CD4-positive, CD25-positive, alpha-beta regulatory T cell (primary cell): ENCODE data around the gene TH. TPM values are rescaled to one million over a fixed set of nuclear protein-coding genes. Genes with fewer than 3 reads are reported as not detected.

Source experiments
- ATAC-seq, 2 donors: fragments of 150-1000 bp; cut with Tn5 transposase; one replicate each; pipeline ENCODE4 v1.10.0; 2021; ENCODE audit warnings: low read depth in 2 of 2, moderate number of reproducible peaks in 2 of 2, moderate library complexity in 1 of 2
- DNase-seq, 3 donors: peaks; one replicate each; pipeline versions ENCODE4 v3.0.0 to v3.0.0-alpha.2; 2012 to 2022; ENCODE audit warnings: mixed read lengths in 1 of 3
- H3K27ac ChIP-seq: one replicate; pipeline ENCODE4 v1.7.0; 2013; ENCODE audit warnings: mild to moderate bottlenecking, low read length; ENCODE audit not compliant: insufficient read depth, poor library complexity, severe bottlenecking
- H3K27me3 ChIP-seq: one replicate; pipeline ENCODE4 v1.7.0; 2013; ENCODE audit warnings: low read length; ENCODE audit not compliant: control insufficient read depth, insufficient read depth
- H3K36me3 ChIP-seq: one replicate; pipeline ENCODE4 v1.7.0; 2013; ENCODE audit warnings: mild to moderate bottlenecking, low read length, moderate library complexity; ENCODE audit not compliant: control insufficient read depth, insufficient read depth
- H3K4me1 ChIP-seq: 2 replicates; pipeline ENCODE4 v1.7.0; 2013; ENCODE audit warnings: mild to moderate bottlenecking, low read length; ENCODE audit not compliant: insufficient read depth, control insufficient read depth, poor library complexity, severe bottlenecking
- H3K4me3 ChIP-seq: one replicate; pipeline ENCODE4 v1.7.0; 2013; ENCODE audit warnings: low read depth, mild to moderate bottlenecking, low read length, moderate library complexity
- H3K9me3 ChIP-seq, 2 experiments: 1 replicate in 1 of 2; 2 replicates in 1 of 2; pipeline ENCODE4 v1.7.0; 2013; ENCODE audit warnings: low read length in 2 of 2, mild to moderate bottlenecking in 1 of 2, moderate library complexity in 1 of 2; ENCODE audit not compliant: control insufficient read depth in 2 of 2
- H3K27ac Mint-ChIP-seq, 3 donors: one replicate each; pipeline ENCODE4 v1.8.0; 2020 to 2022; ENCODE audit warnings: mild to moderate bottlenecking in 3 of 3, mixed read lengths in 3 of 3, moderate library complexity in 2 of 3
- H3K27me3 Mint-ChIP-seq: one replicate; pipeline ENCODE4 v1.8.0; 2022; ENCODE audit warnings: mild to moderate bottlenecking, mixed read lengths
- H3K36me3 Mint-ChIP-seq: one replicate; pipeline ENCODE4 v1.8.0; 2020; ENCODE audit warnings: mixed read lengths
- H3K4me1 Mint-ChIP-seq, 4 donors: one replicate each; pipeline ENCODE4 v1.8.0; 2020 to 2022; ENCODE audit warnings: mixed read lengths in 4 of 4, mild to moderate bottlenecking in 1 of 4
- H3K4me3 Mint-ChIP-seq, 4 donors: one replicate each; pipeline ENCODE4 v1.8.0; 2020 to 2022; ENCODE audit warnings: mild to moderate bottlenecking in 4 of 4, mixed read lengths in 4 of 4, moderate library complexity in 3 of 4
- H3K9me3 Mint-ChIP-seq, 7 donors: one replicate each; pipeline ENCODE4 v1.8.0; 2020 to 2022; ENCODE audit warnings: mixed read lengths in 7 of 7, mild to moderate bottlenecking in 3 of 7, moderate library complexity in 2 of 7
- polyA plus RNA-seq, 4 donors: library from polyadenylated mRNA; unstranded; fragments of 300-500 nt; fragmentation: Illumina TruSeq; gene quantifications; one replicate each; pipeline ENCODE4 v1.2.3, GENCODE V29; 2021
- total RNA-seq: library from RNA; stranded (reverse); gene quantifications from one replicate; pipeline ENCODE4 v1.2.3, GENCODE V29; 2022

Gene TH
- total and polyA plus RNA-seq, 5 donors from 2014 or later: not detected

DNA sequence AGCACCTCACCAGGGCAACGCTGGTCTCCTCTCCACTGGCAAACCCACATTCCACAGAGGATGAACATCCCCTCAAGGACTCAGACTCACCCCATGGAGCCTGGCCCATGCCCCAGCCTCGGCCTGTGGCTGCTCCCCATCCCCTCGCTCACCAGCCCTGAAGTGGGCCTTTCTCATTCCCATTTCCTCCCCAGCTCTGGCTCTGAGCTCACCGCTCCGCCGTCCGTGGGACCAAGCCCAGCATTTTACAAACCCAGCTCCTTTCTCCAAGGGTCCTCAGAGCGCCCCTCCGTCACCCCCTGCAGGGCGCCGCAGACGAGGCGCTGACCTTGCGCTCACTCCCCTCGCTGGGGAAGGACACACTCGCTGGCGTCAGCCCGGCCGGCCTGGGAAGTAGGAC, 25.6 kb downstream of the TH start:
- H3K27ac Mint-ChIP-seq: no peak overlapping the region
- H3K9me3 Mint-ChIP-seq: no peaks in the 10 kb centered on the region
- DNase-seq (no peak), ATAC-seq (no peak)
- Histone ChIP-seq H3K27me3 (peaks cover 8% of the 10 kb centered on the region), H3K27ac (no peak overlapping the region), H3K9me3 (no peaks in the 10 kb centered on the region), H3K36me3 (no peaks in the 10 kb centered on the region), H3K4me3 (no peak overlapping the region), H3K4me1 (no peaks in the 10 kb centered on the region)
- H3K36me3 Mint-ChIP-seq: no peaks in the 10 kb centered on the region
- H3K4me3 Mint-ChIP-seq: no peak overlapping the region
- peaks cover 84% of the 10 kb centered on the region for H3K27me3 Mint-ChIP-seq
- peaks cover 0 to 9% (median 3%) of the 10 kb centered on the region in 4 donors for H3K4me1 Mint-ChIP-seq

DNA sequence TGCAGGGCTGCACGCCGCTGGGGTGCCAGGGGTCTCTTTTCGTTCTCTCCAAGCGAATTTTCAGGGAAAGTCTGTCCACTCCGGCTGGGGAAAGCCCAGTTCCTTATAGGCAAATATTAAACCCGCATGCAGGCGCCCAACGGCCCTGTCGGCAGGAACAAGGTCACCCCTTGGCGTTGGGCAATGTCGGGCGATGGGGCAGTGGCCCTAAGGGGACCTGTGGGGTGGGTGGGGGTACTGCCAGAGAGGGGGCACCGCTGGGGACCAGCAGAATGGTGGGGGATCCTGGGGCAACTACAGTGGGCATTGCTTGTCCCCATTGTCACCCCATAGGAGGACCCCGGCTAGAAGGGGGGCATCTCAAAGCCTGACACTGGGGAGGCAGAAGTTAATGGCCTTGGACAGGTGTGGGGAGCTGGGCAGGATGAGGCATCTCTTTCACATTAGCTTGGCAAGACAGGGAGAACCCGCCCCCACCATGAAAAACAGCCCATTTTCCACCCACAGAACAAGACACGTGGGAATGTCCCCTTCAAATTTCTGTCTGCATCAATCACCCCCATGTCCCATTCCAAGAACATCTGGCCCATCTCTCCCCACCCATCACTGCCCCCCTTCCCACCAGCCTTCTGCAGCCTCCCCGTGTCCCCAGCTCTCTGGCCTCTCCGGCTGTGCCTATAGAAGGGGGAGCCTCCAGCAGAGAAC, 26.9 kb downstream of the TH start:
- H3K27me3 ChIP-seq: peaks cover 6% of the 10 kb centered on the region
- Mint-ChIP-seq H3K4me3 (peak overlapping the region in 1 of 4 donors; percentile 4), H3K36me3 (no peaks in the 10 kb centered on the region), H3K27ac (no peak overlapping the region), H3K9me3 (no peaks in the 10 kb centered on the region), H3K27me3 (peaks cover 78% of the 10 kb centered on the region), H3K4me1 (peaks cover 0 to 9% (median 4%) of the 10 kb centered on the region in 4 donors)
- no peak overlapping the region for H3K27ac ChIP-seq
- no peaks in the 10 kb centered on the region for H3K4me1 ChIP-seq
- no peak overlapping the region for H3K4me3 ChIP-seq
- DNase-seq (no peak), ATAC-seq (no peak)
- no peaks in the 10 kb centered on the region for H3K36me3 ChIP-seq
- no peaks in the 10 kb centered on the region for H3K9me3 ChIP-seq

DNA sequence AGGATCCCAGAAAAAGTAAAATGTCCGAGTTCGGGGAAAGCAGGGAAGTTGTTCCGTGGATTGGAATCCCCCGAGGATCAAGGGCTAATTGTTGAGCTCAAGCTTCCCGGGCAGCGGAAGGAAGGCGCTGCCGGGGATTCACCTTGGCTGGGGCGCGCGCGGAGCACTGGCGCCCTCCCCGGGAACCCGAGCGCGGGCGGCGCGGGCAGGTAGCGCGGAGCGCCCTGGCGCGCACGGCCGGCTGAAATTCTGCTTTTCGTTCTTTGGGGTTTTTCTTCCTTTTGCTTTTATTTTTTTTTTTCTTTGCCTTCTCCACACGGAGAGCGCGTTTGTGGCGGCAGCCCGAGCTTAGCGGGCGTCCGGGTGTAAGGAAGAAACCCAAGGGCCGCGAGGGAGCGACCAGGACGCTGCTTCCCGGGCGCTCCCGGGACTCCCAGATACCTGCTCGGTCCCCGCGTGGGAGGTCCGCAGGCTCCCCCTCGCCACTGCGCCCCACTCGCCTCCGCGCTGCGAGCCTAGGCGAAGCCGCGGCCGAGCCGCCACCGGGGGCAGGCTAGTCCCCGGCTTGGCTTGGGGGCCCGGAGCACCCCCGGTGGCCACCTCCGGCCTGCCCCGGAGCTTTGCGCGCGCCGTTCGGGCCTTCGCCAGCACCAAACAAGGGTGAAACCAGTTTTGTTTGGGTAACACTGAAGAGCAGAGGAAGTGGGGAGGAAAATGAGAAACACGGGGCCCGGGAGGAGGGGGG, 27.6 kb downstream of the TH start:
- H3K36me3 ChIP-seq: no peaks in the 10 kb centered on the region
- peaks cover under 1% of the 10 kb centered on the region for H3K4me1 ChIP-seq
- Mint-ChIP-seq H3K27me3 (peaks cover 74% of the 10 kb centered on the region), H3K4me1 (peaks cover 0 to 9% (median 4%) of the 10 kb centered on the region in 4 donors), H3K27ac (no peak overlapping the region), H3K9me3 (no peaks in the 10 kb centered on the region), H3K4me3 (no peak overlapping the region), H3K36me3 (no peaks in the 10 kb centered on the region)
- H3K27ac ChIP-seq: no peak overlapping the region
- DNase-seq: no peak
- ATAC-seq: no peak
- peaks cover 6% of the 10 kb centered on the region for H3K27me3 ChIP-seq
- H3K4me3 ChIP-seq: no peak overlapping the region
- H3K9me3 ChIP-seq: no peaks in the 10 kb centered on the region

DNA sequence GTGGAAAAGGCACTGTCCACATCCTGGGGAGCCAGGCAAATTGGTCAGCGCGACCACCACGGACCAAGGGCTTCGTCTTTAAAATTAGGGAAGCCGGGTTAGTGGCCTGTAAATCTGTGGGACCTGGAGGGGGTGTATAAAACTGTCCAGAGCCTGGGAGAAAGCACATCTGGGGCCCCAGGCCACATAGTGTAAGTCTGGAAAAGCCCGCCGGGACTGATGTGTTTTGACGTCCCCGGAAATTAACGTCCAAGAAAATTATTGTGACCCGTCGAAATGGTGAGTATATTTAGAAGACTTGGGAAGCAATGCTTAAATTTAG, 28.2 kb downstream of the TH start:
- H3K36me3 Mint-ChIP-seq: no peaks in the 10 kb centered on the region
- H3K27ac Mint-ChIP-seq: no peak overlapping the region
- H3K9me3 Mint-ChIP-seq: no peaks in the 10 kb centered on the region
- no peak overlapping the region for H3K27ac ChIP-seq
- no peak overlapping the region for H3K4me3 Mint-ChIP-seq
- H3K4me1 ChIP-seq: peaks cover 6% of the 10 kb centered on the region
- H3K27me3 ChIP-seq: peaks cover 6% of the 10 kb centered on the region
- H3K27me3 Mint-ChIP-seq: peaks cover 69% of the 10 kb centered on the region
- no peaks in the 10 kb centered on the region for H3K36me3 ChIP-seq
- H3K9me3 ChIP-seq: no peaks in the 10 kb centered on the region
- H3K4me3 ChIP-seq: no peak overlapping the region
- ATAC-seq (no peak), DNase-seq (no peak)
- H3K4me1 Mint-ChIP-seq: peaks cover 0 to 9% (median 4%) of the 10 kb centered on the region in 4 donors

DNA sequence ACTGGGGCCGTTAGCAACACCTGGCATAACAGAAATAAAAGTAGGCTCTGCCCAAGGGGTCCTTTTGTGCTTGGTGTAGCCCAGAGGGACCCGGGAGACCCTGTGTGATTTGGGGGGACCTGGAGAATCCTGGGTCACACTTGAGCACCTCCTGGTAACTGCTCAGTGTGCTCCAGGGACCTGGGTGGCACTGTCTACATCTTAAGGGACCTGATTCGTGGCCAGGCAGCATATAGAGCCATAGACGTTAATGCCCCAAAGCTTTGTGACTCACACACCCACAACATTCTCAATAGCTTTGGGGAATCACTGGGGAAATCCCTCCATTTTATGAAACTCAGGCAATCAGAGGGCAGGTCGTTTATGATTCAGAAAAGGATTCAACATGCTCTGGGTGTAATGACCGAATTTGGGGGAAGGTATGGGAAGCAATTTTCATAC, 28.8 kb downstream of the TH start:
- ATAC-seq: peak in 1 of 2 donors; percentile 35
- Histone ChIP-seq H3K4me1 (peaks cover 10% of the 10 kb centered on the region), H3K27me3 (peaks cover 6% of the 10 kb centered on the region), H3K27ac (no peak overlapping the region), H3K4me3 (no peak overlapping the region), H3K36me3 (no peaks in the 10 kb centered on the region), H3K9me3 (no peaks in the 10 kb centered on the region)
- H3K36me3 Mint-ChIP-seq: no peaks in the 10 kb centered on the region
- H3K27me3 Mint-ChIP-seq: peaks cover 62% of the 10 kb centered on the region
- H3K9me3 Mint-ChIP-seq: peaks cover 0 to 2% (median 0%) of the 10 kb centered on the region in 7 donors
- DNase-seq: peak in 1 of 3 donors; percentile 23
- H3K27ac Mint-ChIP-seq: no peak overlapping the region
- H3K4me3 Mint-ChIP-seq: peak overlapping the region in 1 of 4 donors; percentile 56
- peaks cover 0 to 9% (median 4%) of the 10 kb centered on the region in 4 donors for H3K4me1 Mint-ChIP-seq

DNA sequence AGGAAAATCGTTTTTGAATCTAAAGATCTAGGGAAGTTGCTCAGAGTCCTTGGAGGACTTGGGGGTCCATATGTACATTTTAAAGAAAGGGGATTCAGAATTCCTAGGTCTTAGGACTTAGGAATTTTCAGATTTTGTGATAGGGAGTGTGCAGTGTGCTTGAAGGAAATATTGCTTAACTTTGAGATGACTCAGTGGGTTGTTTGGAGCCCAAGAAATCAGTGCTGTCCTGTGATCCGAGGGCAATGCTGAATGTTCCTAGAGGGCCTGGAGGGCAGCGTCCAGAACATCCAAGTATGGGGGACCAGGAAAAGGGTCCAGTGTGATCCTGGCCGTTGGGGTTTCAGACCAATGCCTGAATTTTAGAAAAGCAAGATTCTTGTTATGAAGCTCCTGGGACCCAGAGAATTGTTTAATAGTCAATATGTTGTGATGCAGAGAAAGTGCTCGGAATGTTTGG, 29.3 kb downstream of the TH start:
- Histone ChIP-seq H3K4me3 (no peak overlapping the region), H3K36me3 (no peaks in the 10 kb centered on the region), H3K27ac (no peak overlapping the region), H3K9me3 (no peaks in the 10 kb centered on the region), H3K27me3 (peaks cover 6% of the 10 kb centered on the region), H3K4me1 (peaks cover 12% of the 10 kb centered on the region)
- Mint-ChIP-seq H3K27ac (no peak overlapping the region), H3K4me1 (peaks cover 0 to 13% (median 4%) of the 10 kb centered on the region in 4 donors), H3K9me3 (peaks cover 0 to 2% (median 0%) of the 10 kb centered on the region in 7 donors), H3K4me3 (no peak overlapping the region), H3K36me3 (no peaks in the 10 kb centered on the region), H3K27me3 (peaks cover 65% of the 10 kb centered on the region)
- ATAC-seq: no peak
- no peak for DNase-seq

DNA sequence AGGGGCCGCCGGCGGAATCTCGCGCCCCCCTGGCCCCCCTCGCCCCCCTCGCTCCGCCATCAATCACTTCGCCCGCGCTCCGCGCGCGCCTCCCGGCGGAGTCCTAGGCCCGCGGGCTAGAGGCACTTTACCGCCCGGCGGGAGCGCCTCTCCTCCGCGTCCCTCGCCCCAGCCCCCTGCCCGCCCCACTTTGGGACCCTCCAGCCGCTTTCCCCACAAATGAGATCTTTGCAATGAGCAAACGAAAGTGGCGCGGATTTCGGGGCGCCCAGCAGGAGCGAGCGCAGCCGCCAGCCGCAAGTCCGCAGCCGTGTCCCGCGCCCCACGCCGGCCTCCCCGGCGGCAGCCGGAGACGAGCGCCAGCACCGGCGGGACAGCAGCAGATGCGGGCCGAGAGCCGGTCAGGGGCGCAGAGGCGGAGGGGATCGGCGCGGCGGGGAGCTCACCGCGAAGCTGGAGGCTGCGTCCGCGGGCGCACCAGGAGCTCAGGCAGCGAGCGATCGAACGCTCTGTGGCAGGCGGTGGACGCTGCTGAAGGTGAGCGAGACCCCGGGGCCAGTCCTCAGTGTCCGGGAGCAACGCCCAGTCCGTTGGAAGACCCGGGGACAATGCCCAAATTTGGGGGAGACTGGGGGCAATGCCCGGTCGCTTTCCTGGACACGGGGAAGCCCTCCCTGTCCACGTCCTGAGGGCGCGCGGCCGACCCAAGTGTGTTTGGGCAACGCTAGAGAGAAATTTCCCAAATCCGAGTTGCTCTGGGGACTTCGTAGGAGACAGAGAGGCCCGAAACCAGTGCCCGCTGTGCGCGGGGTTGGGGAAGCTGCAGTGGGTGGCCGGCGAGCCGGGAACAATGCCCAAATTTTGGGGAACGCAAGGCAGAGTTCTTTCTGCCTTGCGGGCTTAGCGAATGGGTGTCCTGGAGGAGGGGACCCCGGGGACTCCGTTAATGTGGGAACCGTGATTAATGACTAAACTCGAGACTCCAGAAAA, 30.9 kb downstream of the TH start:
- Histone ChIP-seq H3K4me1 (peaks cover 15% of the 10 kb centered on the region), H3K27me3 (peaks cover 6% of the 10 kb centered on the region)
- no peak overlapping the region for H3K27ac Mint-ChIP-seq

More for the DNA sequence above, 30.9 kb downstream of the TH start:
- Mint-ChIP-seq H3K36me3 (no peaks in the 10 kb centered on the region), H3K27me3 (peaks cover 65% of the 10 kb centered on the region), H3K4me3 (peak overlapping the region in 1 of 4 donors; percentile 56), H3K4me1 (peaks cover 0 to 13% (median 4%) of the 10 kb centered on the region in 4 donors), H3K9me3 (peaks cover 0 to 2% (median 0%) of the 10 kb centered on the region in 7 donors)
- no peak for ATAC-seq
- Histone ChIP-seq H3K36me3 (no peaks in the 10 kb centered on the region), H3K9me3 (no peaks in the 10 kb centered on the region), H3K27ac (no peak overlapping the region), H3K4me3 (no peak overlapping the region)
- DNase-seq: no peak
